H1 (cell line): ENCODE data around the gene KLRF1.

ENCODE experiments used
- BACH1 ChIP-seq: IDR thresholded peaks from 2 replicates; pipeline ENCODE4 v1.6.1; 2012; ENCODE audit warnings: low read length, improper control_type of control experiment
- CHD2 ChIP-seq: IDR thresholded peaks from 2 replicates; pipeline ENCODE4 v1.6.1; 2012; ENCODE audit warnings: low read length, improper control_type of control experiment
- MAFK ChIP-seq: IDR thresholded peaks from 2 replicates; pipeline ENCODE4 v1.6.1; 2012; ENCODE audit warnings: low read depth, mild to moderate bottlenecking, improper control_type of control experiment, low read length
- PHF8 ChIP-seq: fragments of 200-600 bp; sonication (generic); conservative IDR thresholded peaks from 2 replicates; pipeline ENCODE4 v1.7.1; 2012; ENCODE audit warnings: low read depth, mild to moderate bottlenecking, inconsistent platforms, low read length, moderate library complexity
- RNF2 ChIP-seq: fragments of 200-900, 300-1000 bp; sonication (generic); IDR thresholded peaks from 2 replicates; pipeline ENCODE4 v1.7.1; 2016; ENCODE audit warnings: borderline replicate concordance, low read depth, mild to moderate bottlenecking, antibody characterized with exemption, low read length; ENCODE audit not compliant: poor library complexity, severe bottlenecking; ENCODE audit errors: missing control alignments
- RXRA ChIP-seq: IDR thresholded peaks from 2 replicates; pipeline ENCODE4 v1.6.1; 2011; ENCODE audit warnings: low read depth, mild to moderate bottlenecking, low read length, moderate library complexity; ENCODE audit not compliant: insufficient read depth
- TCF12 ChIP-seq: IDR thresholded peaks from 2 replicates; pipeline ENCODE4 v1.6.1; 2011; ENCODE audit warnings: low read depth, mild to moderate bottlenecking, low read length
- TF ChIP-seq, protein P1 (sequence below), 3 experiments: IDR thresholded peaks; 1 replicate in 2 of 3; 2 replicates in 1 of 3; pipeline versions ENCODE4 v1.5.1 to v1.6.1; 2011; ENCODE audit warnings: low read length in 3 of 3, mild to moderate bottlenecking in 3 of 3, inconsistent platforms in 2 of 3, low read depth in 1 of 3, moderate library complexity in 1 of 3; ENCODE audit not compliant: insufficient read depth in 1 of 3; ENCODE audit errors: control extremely low read depth in 1 of 3

DNA sequence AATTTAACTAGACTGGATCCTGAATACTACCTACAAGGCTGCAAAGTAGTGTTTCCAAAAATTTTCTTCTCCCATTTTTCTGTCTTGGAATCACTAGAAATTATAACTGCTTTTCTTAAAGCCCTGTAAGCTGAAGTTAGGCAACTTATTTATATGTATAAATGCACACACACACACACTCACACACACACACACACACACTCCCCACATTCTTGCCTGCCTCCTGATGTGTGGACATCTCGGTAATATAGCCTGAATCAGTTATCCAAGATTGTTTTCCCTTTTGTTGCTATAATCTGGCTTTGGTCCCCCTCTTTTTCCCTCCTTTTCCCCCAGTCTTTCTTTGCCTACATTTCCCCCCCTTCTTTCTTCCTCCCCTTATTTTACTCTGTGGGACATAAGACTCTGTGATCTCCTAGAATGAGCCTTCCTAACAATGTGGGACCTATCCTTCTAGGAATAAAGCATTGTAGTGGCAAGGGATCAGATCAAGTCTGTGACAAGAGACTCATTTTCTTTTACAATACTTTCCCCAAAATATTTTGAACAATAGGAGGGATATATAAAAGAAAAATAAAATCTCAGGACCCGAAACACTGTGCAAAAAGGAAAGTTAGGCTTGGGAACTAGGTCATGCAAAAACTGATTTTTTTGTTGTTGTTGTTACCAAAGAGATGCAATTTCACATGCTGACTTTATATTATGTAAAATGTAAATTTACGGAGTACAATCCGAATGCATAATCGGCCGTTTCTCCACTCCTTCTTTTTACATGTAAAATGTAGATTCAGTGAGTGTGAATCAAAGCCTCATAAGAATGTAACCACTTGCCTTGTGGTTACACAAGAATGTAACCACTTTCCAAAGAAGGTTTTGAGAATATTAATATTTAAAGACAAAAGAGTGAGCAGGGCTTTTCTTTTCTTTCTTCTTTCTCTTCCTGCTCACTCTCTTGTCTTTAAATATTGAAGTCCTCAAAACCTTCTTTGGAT lies 40.3 kb upstream of the KLRF1 start:
- TF ChIP-seq TCF12: no peak
- no peak for TF ChIP-seq RXRA
- no peak for TF ChIP-seq MAFK
- TF ChIP-seq, protein P1, sequence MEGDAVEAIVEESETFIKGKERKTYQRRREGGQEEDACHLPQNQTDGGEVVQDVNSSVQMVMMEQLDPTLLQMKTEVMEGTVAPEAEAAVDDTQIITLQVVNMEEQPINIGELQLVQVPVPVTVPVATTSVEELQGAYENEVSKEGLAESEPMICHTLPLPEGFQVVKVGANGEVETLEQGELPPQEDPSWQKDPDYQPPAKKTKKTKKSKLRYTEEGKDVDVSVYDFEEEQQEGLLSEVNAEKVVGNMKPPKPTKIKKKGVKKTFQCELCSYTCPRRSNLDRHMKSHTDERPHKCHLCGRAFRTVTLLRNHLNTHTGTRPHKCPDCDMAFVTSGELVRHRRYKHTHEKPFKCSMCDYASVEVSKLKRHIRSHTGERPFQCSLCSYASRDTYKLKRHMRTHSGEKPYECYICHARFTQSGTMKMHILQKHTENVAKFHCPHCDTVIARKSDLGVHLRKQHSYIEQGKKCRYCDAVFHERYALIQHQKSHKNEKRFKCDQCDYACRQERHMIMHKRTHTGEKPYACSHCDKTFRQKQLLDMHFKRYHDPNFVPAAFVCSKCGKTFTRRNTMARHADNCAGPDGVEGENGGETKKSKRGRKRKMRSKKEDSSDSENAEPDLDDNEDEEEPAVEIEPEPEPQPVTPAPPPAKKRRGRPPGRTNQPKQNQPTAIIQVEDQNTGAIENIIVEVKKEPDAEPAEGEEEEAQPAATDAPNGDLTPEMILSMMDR (IDR thresholded peaks at IDR 0.05; ENCODE audit: control extremely low read depth in 1 of 3, insufficient read depth in 1 of 3, low read depth in 1 of 3, low read length in 3 of 3): no peak
- no peak for TF ChIP-seq CHD2
- no peak for TF ChIP-seq RNF2
- no peak for TF ChIP-seq BACH1
- TF ChIP-seq PHF8: no peak
